Sigmoid colon (tissue), 7 donors: Measurements from ENCODE around the gene SLC6A9. TPM values are rescaled to one million over a fixed set of nuclear protein-coding genes. Genes with fewer than 3 reads are reported as not detected.

Experiments
- DNase-seq: peaks from one replicate; pipeline ENCODE4 v3.0.0-alpha.2; 2019
- H3K27ac ChIP-seq, 4 donors: fragments of 200-600 bp; sonication (generic); one replicate each; pipeline ENCODE4 v1.5.1; 2016 to 2019; ENCODE audit warnings: mild to moderate bottlenecking in 1 of 4
- H3K27me3 ChIP-seq, 3 donors: fragments of 200-600 bp; sonication (generic); one replicate each; pipeline ENCODE4 v1.5.1; 2019; ENCODE audit warnings: mild to moderate bottlenecking in 1 of 3
- H3K36me3 ChIP-seq, 4 donors: fragments of 200-600 bp; sonication (generic); one replicate each; pipeline ENCODE4 v1.5.1; 2016 to 2019
- H3K4me1 ChIP-seq, 4 donors: fragments of 200-600 bp; sonication (generic); one replicate each; pipeline ENCODE4 v1.5.1; 2017 to 2019
- H3K4me3 ChIP-seq, 4 donors: fragments of 200-600 bp; sonication (generic); one replicate each; pipeline ENCODE4 v1.5.1; 2017 to 2019; ENCODE audit warnings: mild to moderate bottlenecking in 2 of 4, moderate library complexity in 1 of 4
- H3K9me3 ChIP-seq, 4 donors: fragments of 200-600 bp in 3 of 4; sonication (generic) in 3 of 4; one replicate each; pipeline versions ENCODE4 v1.5.1 to v1.6.1; 2013 to 2019
- EP300 ChIP-seq, 4 donors: sonication (generic); formaldehyde crosslinking; IDR thresholded peaks; one replicate each; pipeline ENCODE4 v1.6.1; 2017; ENCODE audit warnings: antibody characterized with exemption in 4 of 4
- POLR2A ChIP-seq, 2 donors: fragments of 450-650 bp; IDR thresholded peaks; one replicate each; pipeline ENCODE4 v1.6.1; 2016; ENCODE audit warnings: antibody characterized with exemption in 2 of 2, mild to moderate bottlenecking in 2 of 2, moderate library complexity in 2 of 2
- POLR2AphosphoS5 ChIP-seq, 4 donors: sonication (generic); formaldehyde crosslinking; IDR thresholded peaks; one replicate each; pipeline ENCODE4 v1.6.1; 2017; ENCODE audit warnings: antibody characterized with exemption in 4 of 4
- WGBS, 2 donors: extraction: QIAGEN DNeasy Blood & Tissue Kit; methylation state at CpG; one replicate each; pipeline ENCODE4 v1.1.7; 2013; 5-methylcytosine and 5-hydroxymethylcytosine counted together
- intact Hi-C: fragments of 100-400 bp; cut with DNase I; formaldehyde crosslinking; loops from one replicate; pipeline ENCODE4 v1.15.1; 2023
- polyA plus RNA-seq, 3 donors: library from polyadenylated mRNA; stranded (reverse); fragments of 200-250 nt; gene quantifications; one replicate each; pipeline ENCODE4 v1.2.3, GENCODE V29; 2013
- total RNA-seq, 4 donors: library from RNA; depleted of rRNA; stranded (reverse); fragments of >200 nt; gene quantifications; one replicate each; pipeline ENCODE4 v1.1.0, GENCODE V29; 2016
- TF ChIP-seq, protein P1 (sequence below), 4 experiments: fragments of 450-650 bp in 3 of 4; fragments of 200-600 bp in 1 of 4; IDR thresholded peaks; one replicate each; pipeline ENCODE4 v1.5.1; 2016 to 2019; ENCODE audit warnings: antibody characterized with exemption in 4 of 4, mild to moderate bottlenecking in 3 of 4, moderate library complexity in 2 of 4
- donor health status: healthy with polysubstance abuse.
- donor health status: Bipolar disorder and iron deficiency.
- donor health status: healthy.

Gene SLC6A9
- total and polyA plus RNA-seq, 7 donors, result 2.4 to 24.5 (median 5.9) TPM

DNA sequence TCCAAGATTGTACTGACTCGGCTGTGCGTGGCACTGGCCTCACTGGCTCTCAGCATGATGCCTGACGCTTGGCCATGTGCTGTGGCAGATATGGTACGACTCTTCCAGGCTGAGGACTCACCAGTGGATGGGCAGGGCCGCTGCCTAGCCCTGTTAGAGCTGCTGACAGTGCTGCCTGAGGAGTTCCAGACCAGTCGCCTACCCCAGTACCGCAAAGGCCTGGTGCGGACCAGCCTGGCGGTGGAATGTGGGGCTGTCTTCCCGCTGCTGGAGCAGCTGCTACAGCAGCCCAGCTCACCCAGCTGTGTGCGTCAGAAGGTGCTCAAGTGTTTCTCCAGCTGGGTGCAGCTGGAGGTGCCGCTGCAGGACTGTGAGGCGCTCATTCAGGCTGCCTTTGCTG is 81.6 kb downstream of the SLC6A9 start:
- TF ChIP-seq, protein P1, sequence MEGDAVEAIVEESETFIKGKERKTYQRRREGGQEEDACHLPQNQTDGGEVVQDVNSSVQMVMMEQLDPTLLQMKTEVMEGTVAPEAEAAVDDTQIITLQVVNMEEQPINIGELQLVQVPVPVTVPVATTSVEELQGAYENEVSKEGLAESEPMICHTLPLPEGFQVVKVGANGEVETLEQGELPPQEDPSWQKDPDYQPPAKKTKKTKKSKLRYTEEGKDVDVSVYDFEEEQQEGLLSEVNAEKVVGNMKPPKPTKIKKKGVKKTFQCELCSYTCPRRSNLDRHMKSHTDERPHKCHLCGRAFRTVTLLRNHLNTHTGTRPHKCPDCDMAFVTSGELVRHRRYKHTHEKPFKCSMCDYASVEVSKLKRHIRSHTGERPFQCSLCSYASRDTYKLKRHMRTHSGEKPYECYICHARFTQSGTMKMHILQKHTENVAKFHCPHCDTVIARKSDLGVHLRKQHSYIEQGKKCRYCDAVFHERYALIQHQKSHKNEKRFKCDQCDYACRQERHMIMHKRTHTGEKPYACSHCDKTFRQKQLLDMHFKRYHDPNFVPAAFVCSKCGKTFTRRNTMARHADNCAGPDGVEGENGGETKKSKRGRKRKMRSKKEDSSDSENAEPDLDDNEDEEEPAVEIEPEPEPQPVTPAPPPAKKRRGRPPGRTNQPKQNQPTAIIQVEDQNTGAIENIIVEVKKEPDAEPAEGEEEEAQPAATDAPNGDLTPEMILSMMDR (IDR thresholded peaks at IDR 0.05), result no peak
- TF ChIP-seq POLR2AphosphoS5 (IDR thresholded peaks at IDR 0.05) (no peak), POLR2A (IDR thresholded peaks at IDR 0.05) (no peak)
- WGBS, 2 donors, result 85 to 87% methylated on average over 13 of the region's 13 CpGs
- Histone ChIP-seq H3K36me3 (peaks cover 0 to 11% (median 5%) of the 10 kb centered on the region in 4 donors), H3K27me3 (no peaks in the 10 kb centered on the region), H3K9me3 (no peaks in the 10 kb centered on the region), H3K4me3 (no peak overlapping the region), H3K27ac (no peak overlapping the region), H3K4me1 (peaks cover 0 to 44% (median 37%) of the 10 kb centered on the region in 4 donors)
- intact Hi-C loops, result loop anchor here (5.0 kb wide), 2 partner anchors 43 to 417 kb away; partner anchors contain the start of genes CCDC24 and PTPRF
- DNase-seq, result no peak

DNA sequence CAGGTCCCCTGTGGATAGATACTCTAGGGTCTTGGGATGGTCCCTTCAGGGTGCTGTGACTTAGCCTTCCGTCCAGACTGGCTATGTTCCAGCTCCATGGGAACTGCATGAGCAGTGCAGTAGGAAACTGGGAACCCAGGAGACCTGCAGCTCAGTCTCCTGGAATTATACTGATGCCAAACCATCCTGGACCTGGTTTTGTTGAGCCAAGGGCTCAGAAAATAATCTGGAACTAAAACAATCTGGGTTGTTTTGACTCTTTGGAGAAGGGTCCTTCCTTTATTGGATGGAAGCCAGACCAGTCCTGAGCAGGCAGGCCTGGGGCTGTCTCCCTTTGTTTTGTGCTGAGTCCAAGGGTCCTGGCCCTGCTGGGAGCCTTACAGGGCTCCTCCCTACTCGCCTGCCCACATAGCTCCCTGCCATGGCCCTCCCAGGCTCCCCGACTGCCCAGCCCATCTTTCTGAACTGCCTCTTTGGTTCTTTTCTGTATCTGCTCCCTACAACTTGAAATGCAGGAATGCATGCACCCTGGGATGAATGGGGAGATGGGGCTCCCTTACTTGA is 83.3 kb downstream of the SLC6A9 start:
- 25 to 55% methylated on average over 3 of the region's 3 CpGs for WGBS, 2 donors
- peak overlapping the region in 3 of 4 donors; percentile 90 to 96 (median 92) for H3K27ac ChIP-seq

DNA sequence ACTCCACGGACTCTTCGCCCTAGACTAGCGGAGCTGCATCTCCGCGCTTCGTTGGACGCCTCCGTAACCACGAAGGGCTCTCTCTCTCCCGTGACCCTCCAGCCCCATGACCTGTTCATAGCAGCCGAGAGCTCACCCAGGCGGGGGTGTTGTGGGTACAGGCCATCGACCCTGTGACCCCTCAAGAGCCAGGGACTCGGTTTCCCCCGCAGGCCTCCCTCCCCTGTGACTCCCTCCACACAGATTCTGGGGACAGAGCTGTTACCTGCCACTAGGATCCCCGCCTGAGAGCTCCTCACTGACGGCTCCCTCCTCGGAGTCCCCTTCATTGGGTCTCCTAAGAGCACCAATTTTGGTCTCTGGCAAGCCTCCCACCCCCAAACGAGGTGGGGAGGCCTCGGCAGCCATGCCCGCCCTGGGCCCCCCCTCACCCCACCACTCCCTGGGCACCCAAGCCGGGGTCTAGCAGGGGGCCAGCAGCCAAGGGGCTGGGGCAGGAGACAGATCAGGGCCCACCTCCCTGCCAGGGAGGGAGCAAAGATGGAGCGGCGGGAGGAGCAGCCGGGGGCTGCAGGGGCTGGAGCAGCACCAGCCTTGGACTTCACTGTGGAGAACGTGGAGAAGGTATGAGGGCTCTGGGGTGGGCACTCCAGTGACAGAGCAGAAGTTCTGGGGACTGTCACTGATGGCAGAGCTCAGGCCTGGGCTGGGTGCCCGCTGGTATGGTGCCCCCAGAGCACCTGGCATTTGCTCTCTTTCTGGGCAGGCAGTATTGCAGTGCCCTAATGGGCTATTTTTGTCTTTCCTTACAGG is 84.0 kb downstream of the SLC6A9 start:
- Histone ChIP-seq H3K27ac (peak overlapping the region; percentile 90 to 96 (median 93)), H3K27me3 (no peaks in the 10 kb centered on the region), H3K9me3 (no peaks in the 10 kb centered on the region), H3K4me1 (peaks cover 0 to 45% (median 37%) of the 10 kb centered on the region in 4 donors), H3K4me3 (peak overlapping the region; percentile 53 to 78 (median 72)), H3K36me3 (peaks cover 0 to 11% (median 5%) of the 10 kb centered on the region in 4 donors)
- intact Hi-C loops, result loop anchor here (5.0 kb wide), 2 partner anchors 45 to 415 kb away; partner anchors contain the start of genes CCDC24 and PTPRF
- 4 to 11% methylated on average over 27 of the region's 27 CpGs for WGBS, 2 donors
- TF ChIP-seq, protein P1 (IDR thresholded peaks at IDR 0.05), result no peak
- no peak for DNase-seq

More for the DNA sequence above, 83.3 kb downstream of the SLC6A9 start:
- no peak for TF ChIP-seq EP300 (IDR thresholded peaks at IDR 0.05)
- TF ChIP-seq POLR2A (IDR thresholded peaks at IDR 0.05), result no peak
- no peak for TF ChIP-seq POLR2AphosphoS5 (IDR thresholded peaks at IDR 0.05)
- TF ChIP-seq, protein P1 (IDR thresholded peaks at IDR 0.05), result no peak
- H3K9me3 ChIP-seq, result no peaks in the 10 kb centered on the region
- H3K4me1 ChIP-seq, result peaks cover 0 to 45% (median 37%) of the 10 kb centered on the region in 4 donors
- DNase-seq, result no peak
- intact Hi-C loops, result loop anchor here (5.0 kb wide), 2 partner anchors 44 to 416 kb away; partner anchors contain the start of genes CCDC24 and PTPRF
- H3K4me3 ChIP-seq, result peak overlapping the region; percentile 53 to 78 (median 72)
- no peaks in the 10 kb centered on the region for H3K27me3 ChIP-seq
- H3K36me3 ChIP-seq, result peaks cover 0 to 11% (median 5%) of the 10 kb centered on the region in 4 donors

Other genes with a start within 250 kb of the SLC6A9 start
- 1 to 10 TPM in 1 of 4 donors, under 1 TPM in 1, not detected in 2; 0.99 to 1.8 TPM for gene ARTN, start 97.7 kb downstream of the SLC6A9 start, total RNA-seq
- 1 to 10 TPM; 2.4 to 8.1 (median 4.9) TPM for gene ARTN, start 97.7 kb downstream of the SLC6A9 start, polyA plus RNA-seq
- 10 to 100 TPM; 16.1 to 27.1 (median 22.3) TPM for gene IPO13, start 84.5 kb downstream of the SLC6A9 start, total RNA-seq
- 10 to 100 TPM in 2 of 3 donors, 1 to 10 TPM in 1; 9.6 to 15.5 (median 10.4) TPM for gene IPO13, start 84.5 kb downstream of the SLC6A9 start, polyA plus RNA-seq
- gene DPH2, start 61.5 kb downstream of the SLC6A9 start, total RNA-seq, result 10 to 100 TPM; 10.7 to 37.2 (median 12.8) TPM
- gene DPH2, start 61.5 kb downstream of the SLC6A9 start, polyA plus RNA-seq, result 10 to 100 TPM; 10.8 to 31.3 (median 11.3) TPM
- gene ATP6V0B, start 56.5 kb downstream of the SLC6A9 start, total RNA-seq, result 100 to 1,000 TPM in 3 of 4 donors, 10 to 100 TPM in 1; 67.9 to 152 (median 128) TPM
- gene ATP6V0B, start 56.5 kb downstream of the SLC6A9 start, polyA plus RNA-seq, result 100 to 1,000 TPM; 108 to 286 (median 129) TPM
- gene B4GALT2, start 52.3 kb downstream of the SLC6A9 start, total RNA-seq, result 10 to 100 TPM; 30.1 to 55.9 (median 51.1) TPM
- 10 to 100 TPM; 14.8 to 32.0 (median 26.4) TPM for gene B4GALT2, start 52.3 kb downstream of the SLC6A9 start, polyA plus RNA-seq
- gene CCDC24, start 39.9 kb downstream of the SLC6A9 start, total RNA-seq, result 1 to 10 TPM; 2.7 to 6.6 (median 3.9) TPM
- 10 to 100 TPM; 16.7 to 19.2 (median 19.2) TPM for gene CCDC24, start 39.9 kb downstream of the SLC6A9 start, polyA plus RNA-seq
- under 1 TPM in 3 of 4 donors, not detected in 1; 0.16 to 0.68 (median 0.28) TPM for gene KLF17, start 87.4 kb upstream of the SLC6A9 start, total RNA-seq
- gene KLF17, start 87.4 kb upstream of the SLC6A9 start, polyA plus RNA-seq, result not detected
- gene KLF18, start 110.2 kb upstream of the SLC6A9 start, total RNA-seq, result not detected
- gene KLF18, start 110.2 kb upstream of the SLC6A9 start, polyA plus RNA-seq, result under 1 TPM in 1 of 3 donors, not detected in 2; under 0.01 TPM
- gene DMAP1, start 182.0 kb upstream of the SLC6A9 start, total RNA-seq, result 10 to 100 TPM; 32.3 to 67.0 (median 40.9) TPM
- 10 to 100 TPM; 23.6 to 40.9 (median 27.6) TPM for gene DMAP1, start 182.0 kb upstream of the SLC6A9 start, polyA plus RNA-seq